H1 (cell line): ENCODE data around the gene DEFB108B. TPM values are rescaled to one million over a fixed set of nuclear protein-coding genes. Genes with fewer than 3 reads are reported as not detected.
"Not testable (repeated sequence)": the region's sequence is repeated elsewhere in the genome, so short reads cannot be mapped to it uniquely, and the experiment has no call there.

ENCODE experiments used
- CTCF ChIA-PET: fragments of 300-600 bp; sonication (Branson Sonifier 250); formaldehyde crosslinking; loops from one replicate; lab custom pipeline; 2021; ENCODE audit not compliant: partially characterized antibody; lab: Charles Lee
- POLR2A ChIA-PET: fragments of 300-600 bp; sonication (Branson Sonifier 250); formaldehyde crosslinking; loops from one replicate; lab custom pipeline; 2021; ENCODE audit warnings: inconsistent platforms; ENCODE audit not compliant: partially characterized antibody; lab: Charles Lee
- DNase-seq, 2 experiments: peaks; one replicate each; pipeline versions ENCODE4 v3.0.0 to v3.0.0-alpha.2; 2010 to 2022; ENCODE audit warnings: low spot score in 2 of 2, low read depth in 1 of 2, mixed read lengths in 1 of 2
- FAIRE-seq: peaks from 2 replicates; lab custom pipeline; 2011; peaks lifted over from hg19 to GRCh38; lab: Jason Lieb, UNC
- H2AFZ ChIP-seq: 2 replicates; pipeline ENCODE4 v1.8.1; 2012; ENCODE audit warnings: low read length, inconsistent platforms
- H2AK5ac ChIP-seq: 2 replicates; pipeline ENCODE4 v1.6.1; 2013; ENCODE audit warnings: low read depth, low read length
- H2BK120ac ChIP-seq: replicated peaks from 2 replicates; pipeline ENCODE3; 2013; ENCODE audit warnings: low read depth, low read length, inconsistent platforms
- H2BK12ac ChIP-seq: 2 replicates; pipeline ENCODE4 v1.6.1; 2013; ENCODE audit warnings: low read depth, low read length
- H2BK15ac ChIP-seq: 2 replicates; pipeline ENCODE4 v1.6.1; 2013; ENCODE audit warnings: low read length
- H2BK20ac ChIP-seq: 2 replicates; pipeline ENCODE4 v1.6.1; 2013; ENCODE audit warnings: low read length
- H2BK5ac ChIP-seq: 2 replicates; pipeline ENCODE4 v1.6.1; 2013; ENCODE audit warnings: low read depth, low read length
- H3K14ac ChIP-seq: 2 replicates; pipeline ENCODE4 v1.6.1; 2013; ENCODE audit warnings: inconsistent platforms; ENCODE audit not compliant: insufficient read length
- H3K18ac ChIP-seq: 2 replicates; pipeline ENCODE4 v1.6.1; 2013; ENCODE audit warnings: low read length; ENCODE audit errors: extremely low read depth
- H3K23ac ChIP-seq: 2 replicates; pipeline ENCODE4 v1.6.1; 2013; ENCODE audit warnings: inconsistent platforms; ENCODE audit not compliant: insufficient read length
- H3K23me2 ChIP-seq: 2 replicates; pipeline ENCODE4 v1.6.1; 2013; ENCODE audit warnings: low read depth, low read length
- H3K27ac ChIP-seq: 2 replicates; pipeline ENCODE4 v1.6.1; 2011; ENCODE audit warnings: low read depth, low read length, inconsistent platforms
- H3K27me3 ChIP-seq, 4 experiments: replicated peaks in 1 of 4; 1 replicate in 1 of 4; 2 replicates in 3 of 4; pipeline versions ENCODE4 v1.6.1 to v1.8.1; 2011 to 2013; ENCODE audit warnings: low read length in 3 of 4, mild to moderate bottlenecking in 3 of 4, inconsistent platforms in 2 of 4, mixed read lengths in 2 of 4, moderate library complexity in 1 of 4; ENCODE audit not compliant: control insufficient read depth in 3 of 4, insufficient read depth in 3 of 4; ENCODE audit errors: extremely low read depth in 1 of 4
- H3K36me3 ChIP-seq, 4 experiments: 2 replicates each; pipeline versions ENCODE4 v1.6.1 to v1.8.1; 2011 to 2013; ENCODE audit warnings: mild to moderate bottlenecking in 4 of 4, low read length in 3 of 4, moderate library complexity in 2 of 4, control low read depth in 1 of 4, inconsistent platforms in 1 of 4; ENCODE audit not compliant: insufficient read depth in 4 of 4, control insufficient read depth in 2 of 4
- H3K4ac ChIP-seq: replicated peaks from 2 replicates; pipeline ENCODE3; 2013; ENCODE audit warnings: low read length, low read depth, mixed read lengths, inconsistent platforms; ENCODE audit not compliant: insufficient read length
- H3K4me1 ChIP-seq, 4 experiments: replicated peaks in 1 of 4; 1 replicate in 1 of 4; 2 replicates in 3 of 4; pipeline versions ENCODE4 v1.6.1 to v1.8.1; 2011 to 2013; ENCODE audit warnings: low read length in 3 of 4, inconsistent platforms in 2 of 4, mixed read lengths in 1 of 4; ENCODE audit not compliant: insufficient read depth in 4 of 4, control insufficient read depth in 3 of 4
- H3K4me2 ChIP-seq, 2 experiments: 2 replicates each; pipeline versions ENCODE4 v1.6.1 to v1.8.1; 2011 to 2013; ENCODE audit warnings: low read depth in 2 of 2, low read length in 2 of 2, control low read depth in 1 of 2, inconsistent platforms in 1 of 2, mild to moderate bottlenecking in 1 of 2; ENCODE audit not compliant: insufficient read depth in 1 of 2
- H3K4me3 ChIP-seq, 4 experiments: fragments of 200-600, 300-600 bp in 1 of 4; sonication (generic), shearing (Covaris generic), sonication (Bioruptor Twin) in 1 of 4; 2 replicates each; pipeline versions ENCODE4 v1.5.1 to v1.8.1; 2011 to 2016; ENCODE audit warnings: low read length in 4 of 4, low read depth in 3 of 4, control low read depth in 2 of 4, inconsistent platforms in 2 of 4, mild to moderate bottlenecking in 2 of 4, mixed read lengths in 1 of 4, moderate library complexity in 1 of 4; ENCODE audit not compliant: insufficient read depth in 2 of 4; ENCODE audit errors: extremely low read depth in 1 of 4
- H3K56ac ChIP-seq: replicated peaks from 2 replicates; pipeline ENCODE3; 2013; ENCODE audit warnings: low read depth, mild to moderate bottlenecking, mixed read lengths, low read length, inconsistent platforms; ENCODE audit not compliant: insufficient read length
- H3K79me1 ChIP-seq: 2 replicates; pipeline ENCODE4 v1.6.1; 2013; ENCODE audit warnings: low read depth, low read length, control low read depth
- H3K79me2 ChIP-seq, 2 experiments: 2 replicates each; pipeline versions ENCODE4 v1.6.1 to v1.8.1; 2012 to 2013; ENCODE audit warnings: low read length in 2 of 2, mild to moderate bottlenecking in 2 of 2, inconsistent platforms in 1 of 2; ENCODE audit not compliant: insufficient read depth in 2 of 2, control insufficient read depth in 1 of 2
- H3K9ac ChIP-seq, 4 experiments: replicated peaks in 1 of 4; 1 replicate in 1 of 4; 2 replicates in 3 of 4; pipeline versions ENCODE4 v1.6.1 to v1.8.1; 2011 to 2013; ENCODE audit warnings: low read depth in 3 of 4, low read length in 3 of 4, control low read depth in 2 of 4, mild to moderate bottlenecking in 2 of 4, moderate library complexity in 2 of 4, inconsistent platforms in 1 of 4; ENCODE audit errors: extremely low read depth in 1 of 4
- H3K9me3 ChIP-seq, 2 experiments: 2 replicates each; pipeline versions ENCODE4 v1.6.1 to v1.8.1; 2012 to 2013; ENCODE audit warnings: mild to moderate bottlenecking in 2 of 2, moderate library complexity in 2 of 2, control low read depth in 1 of 2, inconsistent platforms in 1 of 2, low read depth in 1 of 2, low read length in 1 of 2, mixed read lengths in 1 of 2; ENCODE audit not compliant: insufficient read depth in 2 of 2
- H4K20me1 ChIP-seq, 2 experiments: replicated peaks in 1 of 2; 2 replicates each; pipeline versions ENCODE3 to v1.8.1; 2011 to 2013; ENCODE audit warnings: inconsistent platforms in 2 of 2, low read length in 2 of 2, mild to moderate bottlenecking in 1 of 2; ENCODE audit not compliant: insufficient read depth in 2 of 2, control insufficient read depth in 1 of 2
- H4K5ac ChIP-seq: 2 replicates; pipeline ENCODE4 v1.6.1; 2013; ENCODE audit warnings: low read length, low read depth, mixed read lengths, inconsistent platforms; ENCODE audit not compliant: insufficient read length
- H4K8ac ChIP-seq: 2 replicates; pipeline ENCODE4 v1.8.0; 2013; ENCODE audit warnings: mild to moderate bottlenecking, moderate library complexity, low read length, inconsistent platforms; ENCODE audit not compliant: insufficient read depth; ENCODE audit errors: extremely low read depth
- H4K91ac ChIP-seq: replicated peaks from 2 replicates; pipeline ENCODE3; 2013; ENCODE audit warnings: low read length, mixed read lengths, inconsistent platforms; ENCODE audit not compliant: insufficient read length
- WGBS, 2 experiments: shearing (Covaris generic) in 1 of 2; methylation state at CpG; one replicate each; pipeline versions ENCODE4 v1.1.6 to v1.1.7; 2013 to 2015; ENCODE audit warnings: low lambda C conversion rate in 2 of 2, mixed read lengths in 2 of 2, inconsistent platforms in 1 of 2, low coverage in 1 of 2, missing lambda C conversion rate in 1 of 2; ENCODE audit not compliant: insufficient replicate concordance in 2 of 2, insufficient coverage in 1 of 2, insufficient read length in 1 of 2; ENCODE audit errors: extremely low coverage in 1 of 2, missing lambda C conversion rate in 1 of 2; 5-methylcytosine and 5-hydroxymethylcytosine counted together
- polyA plus RNA-seq, 7 experiments: library from polyadenylated mRNA; depleted of rRNA in 3 of 7; stranded (reverse) in 5 of 7; unstranded in 2 of 7; fragments of >200 nt in 5 of 7; fragments of 200-250 nt in 2 of 7; gene quantifications; 1 replicate in 5 of 7; 2 replicates in 1 of 7; 4 replicates in 1 of 7; pipeline versions ENCODE4 v1.2.1 to v1.2.3, GENCODE V29; 2011 to 2013; ENCODE audit warnings: missing spikeins in 2 of 7, mixed read lengths in 2 of 7
- total RNA-seq: library from RNA; stranded (reverse); fragmentation: NEBNext Ultra II Directional; extraction: Animal tissue kit (Norgen Biotek cat#: 25700); gene quantifications from 2 replicates; pipeline ENCODE4 v1.2.1, GENCODE V29; 2021

Gene DEFB108B
- total and polyA plus RNA-seq, 2 of the 8 experiments (the other 6 are each of a cell fraction or from before 2014, with no cell fraction given) = not detected

- H2AFZ ChIP-seq, FAIRE-seq, H3K18ac ChIP-seq, H4K20me1 ChIP-seq, H2BK15ac ChIP-seq, H3K14ac ChIP-seq, H3K27me3 ChIP-seq, CTCF ChIA-PET, H4K8ac ChIP-seq, H3K4ac ChIP-seq, H3K23me2 ChIP-seq, H4K5ac ChIP-seq, H3K4me1 ChIP-seq, H3K23ac ChIP-seq, H3K4me2 ChIP-seq, DNase-seq, H2BK120ac ChIP-seq, H3K36me3 ChIP-seq, H2AK5ac ChIP-seq, H3K4me3 ChIP-seq, H3K9me3 ChIP-seq, H3K79me1 ChIP-seq, H4K91ac ChIP-seq, H3K27ac ChIP-seq, H2BK12ac ChIP-seq, H2BK20ac ChIP-seq, POLR2A ChIA-PET, H3K79me2 ChIP-seq, H2BK5ac ChIP-seq, H3K9ac ChIP-seq, H3K56ac ChIP-seq: not testable (repeated sequence)
- 87% methylated on average over 2 of the region's 2 CpGs; no CpG with 5 or more reads in 1 of the 2 experiments for WGBS, 2 experiments
These were observed 20.9 kb downstream of the DEFB108B start for GRCh38 chr11:71853895-71854294.

DNA sequence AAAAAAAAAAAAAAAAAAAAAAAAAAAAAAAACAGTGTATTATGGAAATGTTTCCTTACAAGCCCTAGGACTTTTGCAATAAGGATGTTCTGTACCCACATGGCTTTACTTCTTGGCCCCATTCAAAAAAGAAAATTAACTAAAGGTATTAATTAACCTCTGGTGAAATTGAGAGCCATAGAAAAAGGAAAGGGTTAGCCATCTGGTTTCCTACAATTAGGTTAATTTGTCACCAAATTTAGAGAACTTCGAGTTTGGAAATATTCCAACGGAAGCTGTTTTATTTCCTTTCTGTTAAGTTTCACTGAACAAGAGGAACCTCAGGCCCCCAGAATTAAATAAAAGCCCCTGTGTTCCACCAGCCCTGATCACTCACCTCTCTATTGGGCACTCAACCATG lies 22.9 kb downstream of the DEFB108B start:
- H3K56ac ChIP-seq, H3K14ac ChIP-seq, H3K4me2 ChIP-seq, H3K4me3 ChIP-seq, H4K8ac ChIP-seq, H3K23me2 ChIP-seq, DNase-seq, H3K79me2 ChIP-seq, H3K4me1 ChIP-seq, H4K20me1 ChIP-seq, H4K91ac ChIP-seq, H3K9ac ChIP-seq, H2BK12ac ChIP-seq, H3K36me3 ChIP-seq, H2AK5ac ChIP-seq, H3K9me3 ChIP-seq, H3K79me1 ChIP-seq, H4K5ac ChIP-seq, H2BK120ac ChIP-seq, H3K27ac ChIP-seq, H3K23ac ChIP-seq, H3K4ac ChIP-seq, POLR2A ChIA-PET, H2BK15ac ChIP-seq, H3K27me3 ChIP-seq, H2BK20ac ChIP-seq, FAIRE-seq, H2BK5ac ChIP-seq, H2AFZ ChIP-seq, H3K18ac ChIP-seq: not testable (repeated sequence)
- CTCF ChIA-PET = interaction anchor here (0.7 kb wide), 1 partner anchor 362 kb away, joined by 3 read pairs; no protein-coding TSS in a partner anchor
- 100% methylated on average over 2 of the region's 2 CpGs; no CpG with 5 or more reads in 1 of the 2 experiments for WGBS, 2 experiments
